SU-DHL-6 (cell line): ENCODE measurements around the gene NRG3.

ENCODE experiments used
- EZH2phosphoT487 ChIP-seq: fragments of 200-600 bp; sonication (generic), shearing (Covaris generic); conservative IDR thresholded peaks from 2 replicates; pipeline ENCODE4 v1.6.1; 2018; ENCODE audit warnings: mild to moderate bottlenecking, antibody characterized with exemption, low read length, moderate library complexity, mixed read lengths
- TF ChIP-seq, protein P1 (sequence below): fragments of 200-600 bp; sonication (generic); IDR thresholded peaks from one replicate; pipeline ENCODE4 v1.5.1; 2017; ENCODE audit warnings: antibody characterized with exemption, mild to moderate bottlenecking, low read length, moderate library complexity; ENCODE audit not compliant: insufficient read depth, poor library complexity, severe bottlenecking

- TF ChIP-seq, protein P1, sequence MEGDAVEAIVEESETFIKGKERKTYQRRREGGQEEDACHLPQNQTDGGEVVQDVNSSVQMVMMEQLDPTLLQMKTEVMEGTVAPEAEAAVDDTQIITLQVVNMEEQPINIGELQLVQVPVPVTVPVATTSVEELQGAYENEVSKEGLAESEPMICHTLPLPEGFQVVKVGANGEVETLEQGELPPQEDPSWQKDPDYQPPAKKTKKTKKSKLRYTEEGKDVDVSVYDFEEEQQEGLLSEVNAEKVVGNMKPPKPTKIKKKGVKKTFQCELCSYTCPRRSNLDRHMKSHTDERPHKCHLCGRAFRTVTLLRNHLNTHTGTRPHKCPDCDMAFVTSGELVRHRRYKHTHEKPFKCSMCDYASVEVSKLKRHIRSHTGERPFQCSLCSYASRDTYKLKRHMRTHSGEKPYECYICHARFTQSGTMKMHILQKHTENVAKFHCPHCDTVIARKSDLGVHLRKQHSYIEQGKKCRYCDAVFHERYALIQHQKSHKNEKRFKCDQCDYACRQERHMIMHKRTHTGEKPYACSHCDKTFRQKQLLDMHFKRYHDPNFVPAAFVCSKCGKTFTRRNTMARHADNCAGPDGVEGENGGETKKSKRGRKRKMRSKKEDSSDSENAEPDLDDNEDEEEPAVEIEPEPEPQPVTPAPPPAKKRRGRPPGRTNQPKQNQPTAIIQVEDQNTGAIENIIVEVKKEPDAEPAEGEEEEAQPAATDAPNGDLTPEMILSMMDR: no peak
- no peak for TF ChIP-seq EZH2phosphoT487
These were observed 287.7 kb downstream of the NRG3 start for GRCh38 chr10:82162549-82163195.
